BE2C (cell line): ENCODE measurements around the gene PTH1R.
A peak's percentile ranks its signal among the peaks of the same experiment; 100 is the strongest.

ENCODE experiments used
- DNase-seq: peaks from one replicate; pipeline ENCODE4 v3.0.0-alpha.2; 2020
- H3K27me3 ChIP-seq: fragments of 250-450 bp; sonication (Bioruptor Pico); 2 replicates; pipeline ENCODE4 v1.5.1; 2020; ENCODE audit warnings: mild to moderate bottlenecking
- H3K36me3 ChIP-seq: fragments of 250-450 bp; sonication (Bioruptor Pico); 2 replicates; pipeline ENCODE4 v1.5.1; 2020; ENCODE audit warnings: mild to moderate bottlenecking
- H3K4me1 ChIP-seq: fragments of 250-450 bp; sonication (Bioruptor Pico); 2 replicates; pipeline ENCODE4 v1.5.1; 2020
- H3K4me3 ChIP-seq: 2 replicates; pipeline ENCODE4 v1.5.1; 2011; ENCODE audit warnings: low read depth, low read length
- H3K9me3 ChIP-seq: fragments of 250-450 bp; sonication (Bioruptor Pico); 2 replicates; pipeline ENCODE4 v1.5.1; 2020
- TF ChIP-seq, protein P1 (sequence below): IDR thresholded peaks from 2 replicates; pipeline ENCODE4 v1.5.1; 2012; ENCODE audit warnings: mild to moderate bottlenecking, low read depth, low read length

PTH1R gene

GRCh38 chr3:46934498-46935167 is 57.1 kb downstream of the PTH1R start:
- H3K4me3 ChIP-seq: no peak overlapping the region
- no peaks in the 10 kb centered on the region for H3K27me3 ChIP-seq
- DNase-seq: peak; percentile 45
- TF ChIP-seq, protein P1, sequence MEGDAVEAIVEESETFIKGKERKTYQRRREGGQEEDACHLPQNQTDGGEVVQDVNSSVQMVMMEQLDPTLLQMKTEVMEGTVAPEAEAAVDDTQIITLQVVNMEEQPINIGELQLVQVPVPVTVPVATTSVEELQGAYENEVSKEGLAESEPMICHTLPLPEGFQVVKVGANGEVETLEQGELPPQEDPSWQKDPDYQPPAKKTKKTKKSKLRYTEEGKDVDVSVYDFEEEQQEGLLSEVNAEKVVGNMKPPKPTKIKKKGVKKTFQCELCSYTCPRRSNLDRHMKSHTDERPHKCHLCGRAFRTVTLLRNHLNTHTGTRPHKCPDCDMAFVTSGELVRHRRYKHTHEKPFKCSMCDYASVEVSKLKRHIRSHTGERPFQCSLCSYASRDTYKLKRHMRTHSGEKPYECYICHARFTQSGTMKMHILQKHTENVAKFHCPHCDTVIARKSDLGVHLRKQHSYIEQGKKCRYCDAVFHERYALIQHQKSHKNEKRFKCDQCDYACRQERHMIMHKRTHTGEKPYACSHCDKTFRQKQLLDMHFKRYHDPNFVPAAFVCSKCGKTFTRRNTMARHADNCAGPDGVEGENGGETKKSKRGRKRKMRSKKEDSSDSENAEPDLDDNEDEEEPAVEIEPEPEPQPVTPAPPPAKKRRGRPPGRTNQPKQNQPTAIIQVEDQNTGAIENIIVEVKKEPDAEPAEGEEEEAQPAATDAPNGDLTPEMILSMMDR: no peak
- no peaks in the 10 kb centered on the region; the same call in 1 of the 2 replicates for H3K36me3 ChIP-seq
- no peaks in the 10 kb centered on the region for H3K9me3 ChIP-seq
- H3K4me1 ChIP-seq: peaks cover 31% of the 10 kb centered on the region

GRCh38 chr3:46935168-46935858 is 57.8 kb downstream of the PTH1R start:
- H3K4me1 ChIP-seq: peaks cover 31% of the 10 kb centered on the region
- no peak overlapping the region for H3K4me3 ChIP-seq
- peak; percentile 74 for DNase-seq
- H3K36me3 ChIP-seq: no peaks in the 10 kb centered on the region; the same call in 1 of the 2 replicates
- H3K9me3 ChIP-seq: no peaks in the 10 kb centered on the region
- no peaks in the 10 kb centered on the region for H3K27me3 ChIP-seq
- TF ChIP-seq, protein P1: peak; percentile 46

GRCh38 chr3:46935989-46936558 is 58.6 kb downstream of the PTH1R start:
- DNase-seq: no peak
- no peaks in the 10 kb centered on the region for H3K9me3 ChIP-seq
- no peaks in the 10 kb centered on the region for H3K27me3 ChIP-seq
- H3K4me3 ChIP-seq: no peak overlapping the region
- peaks cover 31% of the 10 kb centered on the region for H3K4me1 ChIP-seq
- TF ChIP-seq, protein P1: no peak
- no peaks in the 10 kb centered on the region; the same call in 1 of the 2 replicates for H3K36me3 ChIP-seq

- Histone ChIP-seq H3K36me3 (no peaks in the 10 kb centered on the region; the same call in 1 of the 2 replicates), H3K9me3 (no peaks in the 10 kb centered on the region), H3K4me3 (no peak overlapping the region), H3K4me1 (peaks cover 26% of the 10 kb centered on the region), H3K27me3 (no peaks in the 10 kb centered on the region)
- no peak for DNase-seq
- TF ChIP-seq, protein P1: no peak
Measured at GRCh38 chr3:46936733-46937250, 59.3 kb downstream of the PTH1R start.

- no peak for DNase-seq
- Histone ChIP-seq H3K36me3 (no peaks in the 10 kb centered on the region; the same call in 1 of the 2 replicates), H3K4me1 (peaks cover 20% of the 10 kb centered on the region)
Measured at GRCh38 chr3:46938118-46938517, 60.6 kb downstream of the PTH1R start.

More at GRCh38 chr3:46938118-46938517, 60.6 kb downstream of the PTH1R start:
- no peaks in the 10 kb centered on the region for H3K9me3 ChIP-seq
- no peak overlapping the region for H3K4me3 ChIP-seq
- TF ChIP-seq, protein P1: no peak
- H3K27me3 ChIP-seq: no peaks in the 10 kb centered on the region
